ENCODE data around the gene PGS1. TPM values are rescaled to one million over a fixed set of nuclear protein-coding genes. Genes with fewer than 3 reads are reported as not detected.

PGS1 gene
- total RNA-seq, 2 experiments from 2014 or later = 59.6 to 61.3 TPM

DNA sequence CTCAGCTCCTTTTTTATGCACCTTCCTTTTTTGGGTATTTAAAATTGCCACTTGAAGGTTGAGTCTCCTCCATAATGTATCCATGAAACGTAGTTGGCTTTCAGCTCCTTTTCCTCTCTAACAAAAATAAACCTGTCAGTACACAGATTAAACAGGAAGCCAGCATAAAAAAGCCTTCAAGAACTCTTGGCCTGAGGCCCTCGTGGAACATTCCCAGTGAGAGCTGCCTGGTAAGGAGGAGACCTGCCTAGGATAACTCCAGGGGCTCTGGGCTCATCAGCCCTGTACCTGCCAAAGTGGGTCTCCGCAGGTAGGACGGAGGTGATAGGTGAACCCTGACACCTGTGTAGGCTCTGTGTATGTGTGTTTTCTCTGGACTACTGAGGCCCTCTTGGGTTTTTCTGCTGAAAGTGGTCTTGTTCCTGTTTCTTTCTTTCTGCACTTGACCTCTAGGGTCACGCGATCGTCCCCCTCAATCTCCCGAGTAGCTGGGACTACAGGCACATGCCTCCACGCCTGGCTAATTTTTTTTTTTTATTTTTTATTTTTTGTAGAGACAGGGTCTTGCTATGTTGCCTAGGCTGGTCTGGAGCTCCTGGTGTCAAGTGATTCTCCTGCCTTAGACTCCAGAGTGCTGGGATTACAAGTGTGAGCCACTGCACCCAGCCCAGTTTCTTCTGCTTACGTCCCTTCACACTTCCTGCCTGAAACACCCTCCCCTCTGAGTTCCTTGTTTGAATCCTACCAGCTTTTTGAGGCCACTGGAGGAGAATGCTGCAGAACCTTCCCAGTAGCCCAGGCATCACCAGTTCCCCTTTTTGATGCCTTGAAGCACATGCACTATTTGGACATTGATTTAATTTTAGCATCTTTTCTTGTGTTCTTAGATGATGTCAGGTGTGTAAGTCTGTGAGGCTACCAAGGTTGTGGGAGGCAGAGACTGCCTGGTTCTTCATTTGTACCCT lies 9.8 kb downstream of the PGS1 start:
- ChIA-PET CTCF (ENCODE audit: unreplicated experiment) (no interaction called here), POLR2A (interaction anchor here (0.5 kb wide), 1 partner anchor 1197 kb away, joined by 3 read pairs; no protein-coding TSS in a partner anchor)
- DNase-seq (ENCODE audit: low spot score) = peak; percentile 76
- Histone ChIP-seq H2AFZ (ENCODE audit: low read length) (no peak overlapping the region), H3K79me2 (ENCODE audit: insufficient read depth, low read depth, low read length) (peaks cover 68% of the 10 kb centered on the region), H3K4me2 (ENCODE audit: low read length) (peak overlapping the region; percentile 56), H3K36me3 (ENCODE audit: insufficient read depth, low read length) (peaks cover 42% of the 10 kb centered on the region), H3K9me3 (ENCODE audit: low read length) (no peaks in the 10 kb centered on the region), H3K9me2 (ENCODE audit: insufficient read depth, low read length) (no peaks in the 10 kb centered on the region), H3K4me3 (ENCODE audit: low read depth, low read length, poor library complexity, severe bottlenecking) (no peak overlapping the region), H3K27ac (ENCODE audit: low read depth, low read length, poor library complexity, severe bottlenecking) (peak overlapping the region; percentile 57), H4K20me1 (ENCODE audit: insufficient read depth, low read length) (peaks cover 34% of the 10 kb centered on the region; the same call in 1 of the 2 replicates), H3K4me1 (ENCODE audit: insufficient read depth, low read length, poor library complexity, severe bottlenecking) (peaks cover 56% of the 10 kb centered on the region)
- intact Hi-C loops (cut with micrococcal nuclease; ENCODE audit: unreplicated experiment) = no loop called here
- TF ChIP-seq, protein P1, sequence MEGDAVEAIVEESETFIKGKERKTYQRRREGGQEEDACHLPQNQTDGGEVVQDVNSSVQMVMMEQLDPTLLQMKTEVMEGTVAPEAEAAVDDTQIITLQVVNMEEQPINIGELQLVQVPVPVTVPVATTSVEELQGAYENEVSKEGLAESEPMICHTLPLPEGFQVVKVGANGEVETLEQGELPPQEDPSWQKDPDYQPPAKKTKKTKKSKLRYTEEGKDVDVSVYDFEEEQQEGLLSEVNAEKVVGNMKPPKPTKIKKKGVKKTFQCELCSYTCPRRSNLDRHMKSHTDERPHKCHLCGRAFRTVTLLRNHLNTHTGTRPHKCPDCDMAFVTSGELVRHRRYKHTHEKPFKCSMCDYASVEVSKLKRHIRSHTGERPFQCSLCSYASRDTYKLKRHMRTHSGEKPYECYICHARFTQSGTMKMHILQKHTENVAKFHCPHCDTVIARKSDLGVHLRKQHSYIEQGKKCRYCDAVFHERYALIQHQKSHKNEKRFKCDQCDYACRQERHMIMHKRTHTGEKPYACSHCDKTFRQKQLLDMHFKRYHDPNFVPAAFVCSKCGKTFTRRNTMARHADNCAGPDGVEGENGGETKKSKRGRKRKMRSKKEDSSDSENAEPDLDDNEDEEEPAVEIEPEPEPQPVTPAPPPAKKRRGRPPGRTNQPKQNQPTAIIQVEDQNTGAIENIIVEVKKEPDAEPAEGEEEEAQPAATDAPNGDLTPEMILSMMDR (conservative IDR thresholded peaks at IDR 0.05; ENCODE audit: low read length) = no peak
- TF ChIP-seq EZH2phosphoT487 (IDR thresholded peaks at IDR 0.05; ENCODE audit: borderline replicate concordance, low read depth, low read length) = no peak
- no TSS peak for BruUV-seq (replicated peaks)

DNA sequence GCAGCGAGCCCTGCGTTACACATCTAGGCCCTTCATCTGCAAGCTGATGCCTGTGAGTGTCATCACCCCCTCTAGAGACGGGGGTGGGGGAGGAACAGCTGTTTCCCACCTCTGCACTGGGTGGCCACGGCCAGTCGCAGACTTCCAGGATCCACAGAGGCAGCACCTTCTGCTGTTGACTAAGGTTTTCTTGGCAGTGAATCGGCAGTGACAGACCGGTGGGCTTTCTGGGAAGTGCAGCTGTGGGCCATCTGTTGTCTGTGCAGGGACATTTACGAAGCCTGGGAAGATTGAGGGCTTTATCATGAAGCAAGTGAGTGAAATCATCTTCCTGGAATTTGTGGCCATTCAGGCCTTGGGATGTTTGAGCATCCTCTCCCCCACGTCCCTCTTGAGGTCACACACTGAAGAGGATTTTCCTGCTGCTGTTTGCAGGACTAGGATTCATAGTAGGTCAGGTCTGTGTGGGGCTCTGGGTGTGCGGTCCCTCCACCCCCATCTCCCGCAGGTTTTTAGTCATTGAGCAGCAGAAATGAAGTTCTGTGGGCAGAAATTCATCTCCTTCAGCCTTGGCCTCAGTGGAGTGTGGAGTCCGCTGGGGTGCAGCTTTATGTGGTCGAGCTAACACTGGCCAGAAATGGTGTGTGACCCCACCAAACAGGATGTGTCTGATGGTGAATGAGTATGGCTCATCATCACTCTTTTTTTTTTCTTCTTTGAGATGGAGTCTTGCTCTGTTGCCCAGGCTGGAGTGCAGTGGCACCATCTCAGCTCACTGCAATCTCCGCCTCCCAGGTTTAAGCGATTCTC lies 12.0 kb downstream of the PGS1 start:
- Histone ChIP-seq H4K20me1 (ENCODE audit: insufficient read depth, low read length) (peaks cover 20% of the 10 kb centered on the region; the same call in 1 of the 2 replicates), H3K4me1 (ENCODE audit: insufficient read depth, low read length, poor library complexity, severe bottlenecking) (peaks cover 36% of the 10 kb centered on the region), H3K4me3 (ENCODE audit: low read depth, low read length, poor library complexity, severe bottlenecking) (no peak overlapping the region), H3K36me3 (ENCODE audit: insufficient read depth, low read length) (peaks cover 41% of the 10 kb centered on the region), H3K9me2 (ENCODE audit: insufficient read depth, low read length) (no peaks in the 10 kb centered on the region), H3K79me2 (ENCODE audit: insufficient read depth, low read depth, low read length) (peaks cover 46% of the 10 kb centered on the region), H3K4me2 (ENCODE audit: low read length) (no peak overlapping the region), H3K9me3 (ENCODE audit: low read length) (no peaks in the 10 kb centered on the region), H3K27ac (ENCODE audit: low read depth, low read length, poor library complexity, severe bottlenecking) (no peak overlapping the region), H2AFZ (ENCODE audit: low read length) (no peak overlapping the region)
- BruUV-seq (replicated peaks) = no TSS peak
- intact Hi-C loops (cut with micrococcal nuclease; ENCODE audit: unreplicated experiment) = no loop called here
- no peak for TF ChIP-seq EZH2phosphoT487 (IDR thresholded peaks at IDR 0.05; ENCODE audit: borderline replicate concordance, low read depth, low read length)
- TF ChIP-seq, protein P1 (conservative IDR thresholded peaks at IDR 0.05; ENCODE audit: low read length) = peak; percentile 34; the same call in 1 of the 2 replicates
- ChIA-PET CTCF (ENCODE audit: unreplicated experiment) (no interaction called here), POLR2A (interaction anchor here (0.7 kb wide), 1 partner anchor 11 kb away, joined by 3 read pairs; no protein-coding TSS in a partner anchor)
- DNase-seq (ENCODE audit: low spot score) = no peak
